Subcutaneous adipose tissue (tissue), 4 donors: ENCODE results near the gene ARPC5L. TPM values are rescaled to one million over a fixed set of nuclear protein-coding genes. Genes with fewer than 3 reads are reported as not detected.

Experiments used
- CTCF ChIP-seq: fragments of 450-650 bp; IDR thresholded peaks from one replicate; pipeline ENCODE4 v1.5.1; 2016; ENCODE audit warnings: low read depth, mild to moderate bottlenecking, control low read depth, antibody characterized with exemption, moderate library complexity
- total RNA-seq, 4 donors: library from RNA; depleted of rRNA; stranded (reverse); fragments of >200 nt; gene quantifications; one replicate each; pipeline ENCODE4 v1.1.0, GENCODE V29; 2016

ARPC5L gene
- total RNA-seq, 4 donors from 2014 or later: 13.8 to 29.2 (median 16.3) TPM

DNA sequence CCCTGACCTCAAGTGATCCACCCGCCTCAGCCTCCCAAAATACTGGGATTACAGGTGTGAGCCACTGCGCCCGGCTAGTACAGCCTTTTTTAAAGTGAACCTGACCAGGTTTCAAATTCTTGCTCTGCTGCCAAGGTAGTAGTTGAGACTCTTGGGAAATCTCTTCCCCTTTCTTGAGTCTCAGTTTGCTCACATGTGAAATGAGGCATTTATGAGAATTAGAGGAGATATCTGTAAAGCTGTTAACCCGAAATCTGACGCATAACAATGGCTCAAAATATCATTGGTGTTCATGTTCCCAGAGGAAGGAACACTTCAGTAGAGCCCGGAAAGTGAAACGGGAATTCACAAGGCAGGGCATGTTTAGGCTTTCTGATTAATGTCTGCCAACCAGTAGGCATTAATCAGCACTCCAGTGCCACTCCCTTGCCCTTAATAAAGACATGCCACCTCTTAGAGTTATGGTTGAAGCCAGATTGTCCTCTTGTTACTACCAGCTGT is 1.5 kb downstream of the ARPC5L start:
- no peak for TF ChIP-seq CTCF

DNA sequence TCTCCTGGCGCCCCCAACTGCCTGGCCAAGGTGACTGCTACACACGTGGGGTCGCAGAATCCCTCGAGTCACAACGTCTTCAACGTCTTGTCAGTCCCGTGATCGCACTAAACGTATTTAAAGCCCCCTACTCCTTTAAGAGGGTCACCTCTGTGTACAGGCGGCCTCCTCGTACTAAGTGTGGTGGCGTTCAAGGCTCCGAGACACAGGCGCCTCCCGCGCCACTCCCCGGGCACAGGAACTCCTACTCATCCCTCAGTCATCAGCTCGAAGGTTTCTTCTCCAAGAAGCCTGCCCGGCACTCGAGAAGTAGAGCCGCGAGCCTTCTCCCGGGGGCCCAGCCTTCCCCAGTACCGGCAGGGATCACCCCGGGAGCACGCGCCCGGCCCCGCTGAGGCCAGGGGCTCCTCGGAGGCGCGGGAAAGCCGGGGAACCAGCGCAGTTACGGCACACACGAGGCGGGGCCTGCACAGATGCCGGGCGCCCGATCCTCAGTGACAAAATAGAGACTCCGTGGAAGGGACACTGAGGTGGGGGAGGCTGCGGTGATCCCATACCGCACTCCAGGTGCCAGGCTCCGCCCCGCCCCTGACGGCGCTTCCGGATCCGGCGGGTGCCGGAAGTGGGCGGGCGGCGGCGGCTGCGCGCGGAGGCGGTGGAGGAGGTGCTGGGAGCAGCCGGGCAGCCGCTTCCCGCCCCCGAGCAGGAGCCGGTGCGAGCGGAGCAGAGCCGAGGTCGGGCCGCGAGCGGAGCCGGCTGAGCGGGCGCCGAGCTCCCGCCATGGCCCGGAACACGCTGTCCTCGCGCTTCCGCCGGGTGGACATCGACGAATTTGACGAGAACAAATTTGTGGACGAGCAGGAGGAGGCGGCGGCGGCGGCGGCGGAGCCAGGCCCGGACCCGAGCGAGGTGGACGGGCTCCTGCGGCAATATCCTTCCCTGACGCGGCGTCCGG is 6.9 kb downstream of the ARPC5L start:
- no peak for TF ChIP-seq CTCF

DNA sequence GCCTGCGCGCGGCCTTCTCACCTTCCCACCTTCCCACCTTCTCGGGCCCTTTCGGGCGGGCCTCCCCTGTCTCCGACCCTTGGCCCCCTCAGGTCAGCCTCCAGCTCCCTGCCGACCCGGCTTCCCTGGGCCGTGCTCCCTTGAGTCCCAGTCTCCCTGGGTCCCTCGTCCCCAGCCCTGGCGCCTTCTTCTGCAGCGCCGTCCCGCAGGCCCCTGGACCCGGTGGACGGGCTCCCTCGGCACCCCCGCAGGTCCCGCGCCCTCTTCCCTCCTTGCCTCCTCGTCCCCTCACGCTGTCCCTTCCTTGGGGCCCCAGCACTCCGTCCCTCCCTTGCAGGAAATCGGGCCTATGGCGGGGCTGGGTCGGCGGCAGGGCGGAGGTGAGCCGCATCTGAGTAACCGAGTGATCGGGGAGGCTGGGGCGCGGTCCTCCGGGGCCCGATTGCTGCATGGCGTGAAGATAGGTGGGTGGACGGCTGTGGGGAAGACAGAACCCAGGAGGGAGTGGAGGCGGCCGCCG is 7.6 kb downstream of the ARPC5L start:
- TF ChIP-seq CTCF: no peak

GRCh38 chr9:124869986-124870560 is 8.1 kb downstream of the ARPC5L start:
- TF ChIP-seq CTCF: no peak

- no peak for TF ChIP-seq CTCF
Observed at GRCh38 chr9:124870723-124871122, 8.8 kb downstream of the ARPC5L start.

DNA sequence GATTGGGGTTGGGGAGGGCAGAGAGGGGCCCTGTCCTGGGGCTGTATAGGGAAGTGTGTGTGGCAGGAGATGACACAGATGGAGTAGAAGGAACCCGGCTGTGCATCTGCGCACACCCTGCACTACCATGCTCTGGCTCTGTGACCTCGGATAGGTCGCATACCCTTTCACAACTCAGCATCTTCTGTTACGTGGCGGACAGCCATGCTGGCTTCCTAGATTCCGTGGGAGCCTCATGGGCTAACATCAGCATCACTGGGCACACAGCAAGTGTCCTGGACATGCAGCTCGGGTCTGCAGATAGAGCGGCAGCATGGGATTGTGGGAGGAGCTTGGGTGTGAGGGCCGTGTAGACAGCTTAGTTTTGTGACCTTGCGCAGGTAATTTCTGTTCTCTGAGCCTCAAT is 9.2 kb downstream of the ARPC5L start:
- no peak for TF ChIP-seq CTCF

- TF ChIP-seq CTCF: no peak
Observed at GRCh38 chr9:124873664-124874063, 11.7 kb downstream of the ARPC5L start.
